Activated naive CD8-positive, alpha-beta T cell treated with anti-CD3 and anti-CD28 coated beads, Interleukin-2, amount 10 ng/mL, durations not matched to agents 7 days and 5 days (primary cell): ENCODE results near the gene ZNF428. TPM values are rescaled to one million over a fixed set of nuclear protein-coding genes. Genes with fewer than 3 reads are reported as not detected.

Source experiments
- ATAC-seq: fragments of 150-1000 bp; cut with Tn5 transposase; one replicate; pipeline ENCODE4 v1.10.0; 2021; ENCODE audit warnings: low read depth, moderate library complexity
- POLR2A ChIA-PET: fragments of 350-600 bp; sonication (Branson Sonifier 250); formaldehyde crosslinking; loops from one replicate; lab custom pipeline; 2021; ENCODE audit warnings: antibody characterized with exemption; lab: Charles Lee
- DNase-seq: peaks from one replicate; pipeline ENCODE4 v3.0.0; 2021
- H3K27ac Mint-ChIP-seq: one replicate; pipeline ENCODE4 v1.8.0; 2022; ENCODE audit warnings: mild to moderate bottlenecking, mixed read lengths
- H3K27me3 Mint-ChIP-seq: one replicate; pipeline ENCODE4 v1.8.0; 2022; ENCODE audit warnings: mild to moderate bottlenecking, moderate library complexity, mixed read lengths
- H3K36me3 Mint-ChIP-seq: one replicate; pipeline ENCODE4 v1.8.0; 2021; ENCODE audit warnings: mild to moderate bottlenecking, mixed read lengths
- H3K4me1 Mint-ChIP-seq: one replicate; pipeline ENCODE4 v1.8.0; 2021; ENCODE audit warnings: mixed read lengths
- H3K4me3 Mint-ChIP-seq: one replicate; pipeline ENCODE4 v1.8.0; 2022; ENCODE audit warnings: mild to moderate bottlenecking, moderate library complexity, mixed read lengths
- H3K9me3 Mint-ChIP-seq: one replicate; pipeline ENCODE4 v1.8.0; 2021; ENCODE audit warnings: mixed read lengths
- total RNA-seq, 2 experiments: library from RNA; stranded (reverse); gene quantifications; one replicate each; pipeline ENCODE4 v1.2.3, GENCODE V29; 2021

The ZNF428 gene
- total RNA-seq, 2 experiments from 2014 or later = 23.3 to 23.7 TPM

- Mint-ChIP-seq H3K4me1 (peaks cover 26% of the 10 kb centered on the region), H3K4me3 (peak overlapping the region; percentile 97), H3K36me3 (peaks cover 7% of the 10 kb centered on the region), H3K27ac (peak overlapping the region; percentile 92), H3K9me3 (no peaks in the 10 kb centered on the region), H3K27me3 (no peaks in the 10 kb centered on the region)
- DNase-seq (no peak), ATAC-seq (no peak)
- POLR2A ChIA-PET = interaction anchor here (1.2 to 3.1 kb wide), 4 partner anchors 10 to 21 kb away, joined by 3 to 45 read pairs (median 5); partner anchors contain the start of genes IRGQ and ZNF576
Measured at GRCh38 chr19:43574424-43575155, 44.8 kb downstream of the ZNF428 start.

- peaks cover 20% of the 10 kb centered on the region for H3K4me1 Mint-ChIP-seq
- no peak overlapping the region for H3K4me3 Mint-ChIP-seq
- ATAC-seq = no peak
- no peak overlapping the region for H3K27ac Mint-ChIP-seq
- H3K36me3 Mint-ChIP-seq = peaks cover 4% of the 10 kb centered on the region
- POLR2A ChIA-PET = interaction anchor here (1.7 kb wide), 1 partner anchor 11 kb away, joined by 4 read pairs; no protein-coding TSS in a partner anchor
- H3K9me3 Mint-ChIP-seq = no peaks in the 10 kb centered on the region
- H3K27me3 Mint-ChIP-seq = no peaks in the 10 kb centered on the region
- DNase-seq = no peak
Measured at GRCh38 chr19:43572171-43572588, 47.2 kb downstream of the ZNF428 start.

- no peak for ATAC-seq
- DNase-seq = no peak
- Mint-ChIP-seq H3K4me3 (no peak overlapping the region), H3K9me3 (no peaks in the 10 kb centered on the region), H3K36me3 (peaks cover 6% of the 10 kb centered on the region), H3K27me3 (no peaks in the 10 kb centered on the region), H3K4me1 (peaks cover 19% of the 10 kb centered on the region), H3K27ac (no peak overlapping the region)
- POLR2A ChIA-PET = no interaction called here
Measured at GRCh38 chr19:43570174-43570791, 49.1 kb downstream of the ZNF428 start.

DNA sequence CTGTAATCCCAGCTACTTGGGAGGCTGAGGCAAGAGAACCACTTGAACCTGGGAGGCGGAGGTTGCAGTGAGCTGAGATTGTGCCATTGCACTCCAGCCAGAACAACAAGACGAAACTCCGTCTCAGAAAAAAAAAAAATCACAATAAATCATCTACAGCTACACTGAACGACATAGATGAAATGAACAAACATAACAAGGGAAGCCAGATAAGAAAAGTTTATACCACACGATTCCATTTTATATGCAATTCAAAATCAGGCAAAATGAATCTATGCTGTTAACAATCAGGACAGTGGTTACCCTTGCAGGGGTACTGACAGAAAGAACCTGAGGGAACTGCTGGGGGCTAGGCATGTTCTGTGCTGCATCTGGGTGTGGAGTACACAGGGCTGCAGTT lies 49.8 kb downstream of the ZNF428 start:
- no peak overlapping the region for H3K4me3 Mint-ChIP-seq
- DNase-seq (no peak), ATAC-seq (no peak)
- POLR2A ChIA-PET = no interaction called here
- H3K36me3 Mint-ChIP-seq = peaks cover 3% of the 10 kb centered on the region
- H3K27ac Mint-ChIP-seq = no peak overlapping the region
- H3K27me3 Mint-ChIP-seq = no peaks in the 10 kb centered on the region
- H3K9me3 Mint-ChIP-seq = no peaks in the 10 kb centered on the region
- H3K4me1 Mint-ChIP-seq = peaks cover 14% of the 10 kb centered on the region

DNA sequence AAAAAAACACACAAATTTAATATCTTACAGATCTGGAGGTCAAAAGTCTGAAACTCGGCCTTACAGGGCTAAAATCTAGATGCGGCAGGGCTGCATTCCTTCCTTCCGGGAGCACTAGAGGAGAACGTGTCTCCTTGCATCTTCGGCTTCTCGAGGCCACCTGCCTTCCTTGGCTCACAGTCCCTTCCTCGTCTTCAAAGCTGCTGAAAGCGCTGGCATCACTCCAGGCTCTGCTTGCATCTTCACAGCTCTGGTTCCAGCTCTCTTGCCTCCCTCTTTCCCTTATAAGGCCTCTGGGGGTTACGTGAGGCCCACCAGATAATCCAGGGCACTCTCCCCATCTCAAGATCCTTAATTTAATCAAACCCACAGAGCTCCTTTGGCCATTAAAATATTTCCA lies 54.6 kb downstream of the ZNF428 start:
- Mint-ChIP-seq H3K27me3 (no peaks in the 10 kb centered on the region), H3K4me1 (peaks cover 26% of the 10 kb centered on the region), H3K27ac (peak overlapping the region; percentile 5), H3K9me3 (no peaks in the 10 kb centered on the region), H3K36me3 (peaks cover 15% of the 10 kb centered on the region), H3K4me3 (no peak overlapping the region)
- POLR2A ChIA-PET = interaction anchor here (1.0 to 2.7 kb wide), 3 partner anchors 9 to 370 kb away, joined by 3 to 7 read pairs (median 3); partner anchors contain the start of gene ZNF45
- ATAC-seq (no peak), DNase-seq (no peak)

GRCh38 chr19:43563816-43564457 lies 55.5 kb downstream of the ZNF428 start:
- H3K4me1 Mint-ChIP-seq = peaks cover 27% of the 10 kb centered on the region

DNA sequence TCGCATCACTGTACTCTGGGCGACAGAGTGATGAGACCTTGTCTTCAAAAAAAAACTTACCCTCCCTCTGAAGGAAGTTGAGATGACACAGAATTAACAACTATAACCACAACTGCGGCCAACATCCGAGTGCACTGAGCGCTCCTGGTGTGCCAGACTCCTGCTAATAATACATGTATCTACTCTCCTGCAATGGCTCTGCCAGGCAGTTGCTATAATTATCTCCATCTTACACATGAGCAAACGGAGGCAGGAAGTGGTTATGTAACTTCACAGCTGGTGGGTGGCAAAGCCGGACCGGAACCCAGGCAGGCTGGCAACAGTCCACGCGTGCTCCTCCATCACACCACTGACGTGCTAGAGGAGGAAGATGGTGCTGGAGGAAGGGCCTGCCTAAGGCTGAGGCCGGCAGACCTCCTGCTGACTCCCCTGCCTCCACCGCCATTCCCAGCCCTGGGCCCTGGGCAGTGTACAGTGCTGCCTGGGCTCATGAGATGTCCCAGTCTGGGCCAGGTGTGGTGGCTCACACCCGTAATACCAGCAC lies 56.7 kb downstream of the ZNF428 start:
- DNase-seq (peak; percentile 70), ATAC-seq (peak; percentile 91)
- Mint-ChIP-seq H3K27ac (peak overlapping the region; percentile 89), H3K9me3 (no peaks in the 10 kb centered on the region), H3K4me1 (peaks cover 27% of the 10 kb centered on the region), H3K4me3 (peak overlapping the region; percentile 62), H3K36me3 (peaks cover 17% of the 10 kb centered on the region), H3K27me3 (no peaks in the 10 kb centered on the region)
- POLR2A ChIA-PET = interaction anchor here (1.0 to 4.2 kb wide), 4 partner anchors 7 to 34 kb away, joined by 4 to 22 read pairs (median 6); partner anchors contain the start of genes IRGQ, PINLYP, XRCC1 and ZNF575

More at GRCh38 chr19:43563816-43564457, 55.5 kb downstream of the ZNF428 start:
- ATAC-seq (no peak), DNase-seq (no peak)
- POLR2A ChIA-PET = interaction anchor here (1.0 to 4.2 kb wide), 3 partner anchors 8 to 371 kb away, joined by 3 to 22 read pairs (median 7); partner anchors contain the start of genes ZNF45 and ZNF575
- peak overlapping the region; percentile 89 for H3K27ac Mint-ChIP-seq
- peak overlapping the region; percentile 1 for H3K4me3 Mint-ChIP-seq
- peaks cover 17% of the 10 kb centered on the region for H3K36me3 Mint-ChIP-seq
- H3K9me3 Mint-ChIP-seq = no peaks in the 10 kb centered on the region
- no peaks in the 10 kb centered on the region for H3K27me3 Mint-ChIP-seq

DNA sequence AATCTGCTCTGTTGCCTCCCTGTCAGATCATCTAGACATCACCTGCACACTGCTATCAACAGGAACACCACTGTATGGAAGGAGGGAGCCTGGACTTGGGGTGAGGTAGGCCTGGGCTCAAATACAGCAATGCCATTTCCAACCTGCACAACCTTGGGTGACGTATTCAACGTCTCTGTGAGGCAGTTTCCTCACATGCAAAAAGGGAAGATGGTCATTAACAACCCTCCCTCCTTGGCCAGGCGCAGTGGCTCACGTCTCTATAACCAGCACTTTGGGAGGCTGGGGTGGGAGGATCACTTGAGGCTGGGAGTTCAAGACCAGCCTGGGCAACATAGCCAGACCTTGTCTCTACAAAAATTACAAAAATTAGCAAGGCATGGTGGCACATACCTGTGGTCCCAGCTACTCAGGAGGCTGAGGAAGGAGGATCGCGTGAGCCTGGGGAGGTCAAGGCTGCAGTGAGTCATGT lies 57.2 kb downstream of the ZNF428 start:
- Mint-ChIP-seq H3K27me3 (no peaks in the 10 kb centered on the region), H3K9me3 (no peaks in the 10 kb centered on the region), H3K36me3 (peaks cover 17% of the 10 kb centered on the region), H3K27ac (peak overlapping the region; percentile 89), H3K4me1 (peaks cover 27% of the 10 kb centered on the region), H3K4me3 (peak overlapping the region; percentile 62)
- DNase-seq (no peak), ATAC-seq (no peak)
- POLR2A ChIA-PET = interaction anchor here (1.0 to 4.2 kb wide), 3 partner anchors 13 to 34 kb away, joined by 4 to 22 read pairs (median 4); partner anchors contain the start of genes IRGQ, PINLYP, XRCC1 and ZNF575

GRCh38 chr19:43561139-43561970 lies 58.1 kb downstream of the ZNF428 start:
- peak overlapping the region; percentile 21 for H3K4me3 Mint-ChIP-seq
- POLR2A ChIA-PET = interaction anchor here (0.8 to 4.2 kb wide), 5 partner anchors 10 to 35 kb away, joined by 3 to 22 read pairs (median 4); partner anchors contain the start of gene ZNF575

GRCh38 chr19:43560687-43561086 lies 58.7 kb downstream of the ZNF428 start:
- no peak overlapping the region for H3K4me3 Mint-ChIP-seq
- peaks cover 25% of the 10 kb centered on the region for H3K4me1 Mint-ChIP-seq
- H3K36me3 Mint-ChIP-seq = peaks cover 13% of the 10 kb centered on the region
- POLR2A ChIA-PET = interaction anchor here (1.0 to 4.2 kb wide), 4 partner anchors 11 to 35 kb away, joined by 3 to 22 read pairs (median 4); partner anchors contain the start of gene ZNF575
- no peak for DNase-seq
- H3K27me3 Mint-ChIP-seq = no peaks in the 10 kb centered on the region
- peak overlapping the region; percentile 89 for H3K27ac Mint-ChIP-seq
- no peak for ATAC-seq
- H3K9me3 Mint-ChIP-seq = no peaks in the 10 kb centered on the region

More at GRCh38 chr19:43561139-43561970, 58.1 kb downstream of the ZNF428 start:
- Mint-ChIP-seq H3K27ac (peak overlapping the region; percentile 89), H3K27me3 (no peaks in the 10 kb centered on the region), H3K4me1 (peaks cover 25% of the 10 kb centered on the region), H3K36me3 (peaks cover 13% of the 10 kb centered on the region), H3K9me3 (no peaks in the 10 kb centered on the region)
- ATAC-seq = no peak
- no peak for DNase-seq
